Smooth muscle cell (in vitro differentiated cells): Measurements from ENCODE around the gene SPINK4. TPM values are rescaled to one million over a fixed set of nuclear protein-coding genes. Genes with fewer than 3 reads are reported as not detected.

Experiments used
- DNase-seq: peaks from one replicate; lab custom pipeline; 2025; ENCODE audit not compliant: unreplicated experiment; lab: John Stamatoyannopoulos, UW
- H2AFZ ChIP-seq: fragments of 200-600 bp; sonication (generic); 2 replicates; pipeline ENCODE4 v1.6.0; 2016; ENCODE audit warnings: antibody characterized with exemption, low read depth, mild to moderate bottlenecking
- H3F3A ChIP-seq: fragments of 200-600 bp; sonication (generic); 2 replicates; pipeline ENCODE4 v1.6.0; 2017; ENCODE audit warnings: antibody characterized with exemption, low read depth
- H3K27ac ChIP-seq: fragments of 200-600 bp; sonication (generic); 2 replicates; pipeline ENCODE4 v1.5.1; 2016; ENCODE audit warnings: low read depth, mild to moderate bottlenecking
- H3K27me3 ChIP-seq: fragments of 200-600 bp; sonication (generic); 2 replicates; pipeline ENCODE4 v1.6.1; 2016; ENCODE audit warnings: low read depth, mild to moderate bottlenecking
- H3K36me3 ChIP-seq: fragments of 200-600 bp; sonication (generic); 2 replicates; pipeline ENCODE4 v1.5.1; 2016; ENCODE audit warnings: low read depth
- H3K4me1 ChIP-seq: fragments of 200-600 bp; sonication (generic); 2 replicates; pipeline ENCODE4 v1.5.1; 2016; ENCODE audit warnings: low read depth
- H3K4me2 ChIP-seq: fragments of 200-600 bp; sonication (generic); 2 replicates; pipeline ENCODE4 v1.6.0; 2016; ENCODE audit warnings: mild to moderate bottlenecking
- H3K4me3 ChIP-seq: fragments of 200-600 bp; sonication (generic); 2 replicates; pipeline ENCODE4 v1.5.1; 2016; ENCODE audit warnings: mild to moderate bottlenecking
- H3K79me2 ChIP-seq: fragments of 200-600 bp; sonication (generic); 2 replicates; pipeline ENCODE4 v1.6.0; 2016; ENCODE audit warnings: low read depth, mild to moderate bottlenecking
- H3K9ac ChIP-seq: fragments of 200-600 bp; sonication (generic); 2 replicates; pipeline ENCODE4 v1.6.0; 2016; ENCODE audit warnings: low read depth
- H3K9me3 ChIP-seq: fragments of 200-600 bp; sonication (generic); replicated peaks from 2 replicates; pipeline ENCODE4 v1.5.1; 2016; ENCODE audit warnings: low read depth
- H4K20me1 ChIP-seq: fragments of 200-600 bp; sonication (generic); 2 replicates; pipeline ENCODE4 v1.6.0; 2016; ENCODE audit warnings: low read depth
- CTCF ChIP-seq: fragments of 200-600 bp; sonication (generic); IDR thresholded peaks from 2 replicates; pipeline ENCODE4 v1.5.1; 2017; ENCODE audit warnings: borderline replicate concordance, mild to moderate bottlenecking, antibody characterized with exemption; ENCODE audit not compliant: insufficient read depth, poor library complexity, severe bottlenecking
- WGBS: methylation state at CpG from one replicate; pipeline ENCODE4 v1.1.7; 2016; ENCODE audit warnings: low lambda C conversion rate; 5-methylcytosine and 5-hydroxymethylcytosine counted together
- polyA plus RNA-seq: library from polyadenylated mRNA; unstranded; fragments of >200 nt; fragmentation: Nextera tagmentation; extraction: Ambion mirVana; gene quantifications from 2 replicates; pipeline ENCODE4 v1.2.1, GENCODE V29; 2016
- total RNA-seq: library from RNA; depleted of rRNA; stranded (reverse); fragments of >200 nt; gene quantifications from 2 replicates; pipeline ENCODE4 v1.2.3, GENCODE V29; 2014

Gene SPINK4
- total and polyA plus RNA-seq, 2 experiments from 2014 or later, result not detected

- Histone ChIP-seq H3K4me2 (no peak overlapping the region), H3K4me3 (no peak overlapping the region), H4K20me1 (no peaks in the 10 kb centered on the region), H3K9ac (no peak overlapping the region), H3K4me1 (no peaks in the 10 kb centered on the region), H3K36me3 (no peaks in the 10 kb centered on the region), H3K79me2 (no peaks in the 10 kb centered on the region), H3K27me3 (no peaks in the 10 kb centered on the region), H3F3A (no peaks in the 10 kb centered on the region), H2AFZ (no peak overlapping the region), H3K27ac (no peak overlapping the region), H3K9me3 (no peaks in the 10 kb centered on the region)
- DNase-seq, result no peak
- no peak for TF ChIP-seq CTCF
- WGBS, result 94% methylated on average over 9 of the region's 9 CpGs
Observed at GRCh38 chr9:33246269-33246860, 6.4 kb downstream of the SPINK4 start.

GRCh38 chr9:33248606-33249005 lies 8.6 kb downstream of the SPINK4 start:
- TF ChIP-seq CTCF, result no peak
- Histone ChIP-seq H3K27me3 (no peaks in the 10 kb centered on the region), H4K20me1 (no peaks in the 10 kb centered on the region), H3K79me2 (no peaks in the 10 kb centered on the region), H3K4me2 (no peak overlapping the region), H2AFZ (no peak overlapping the region), H3K4me1 (no peaks in the 10 kb centered on the region), H3K9me3 (no peaks in the 10 kb centered on the region), H3K36me3 (no peaks in the 10 kb centered on the region), H3F3A (no peaks in the 10 kb centered on the region), H3K9ac (no peak overlapping the region), H3K4me3 (no peak overlapping the region), H3K27ac (no peak overlapping the region)
- DNase-seq, result no peak
- 98% methylated on average over 3 of the region's 3 CpGs for WGBS

- Histone ChIP-seq H3K4me1 (no peaks in the 10 kb centered on the region), H3K4me3 (no peak overlapping the region), H4K20me1 (no peaks in the 10 kb centered on the region), H3K9me3 (no peaks in the 10 kb centered on the region), H3K4me2 (no peak overlapping the region), H2AFZ (no peak overlapping the region), H3K27me3 (no peaks in the 10 kb centered on the region), H3K79me2 (no peaks in the 10 kb centered on the region), H3F3A (no peaks in the 10 kb centered on the region), H3K9ac (no peak overlapping the region), H3K27ac (no peak overlapping the region), H3K36me3 (no peaks in the 10 kb centered on the region)
- 86% methylated on average over 6 of the region's 6 CpGs for WGBS
- no peak for TF ChIP-seq CTCF
- no peak for DNase-seq
Observed at GRCh38 chr9:33249087-33249658, 9.2 kb downstream of the SPINK4 start.

GRCh38 chr9:33249983-33250382 lies 10.0 kb downstream of the SPINK4 start:
- Histone ChIP-seq H3K36me3 (peaks cover 3% of the 10 kb centered on the region), H4K20me1 (no peaks in the 10 kb centered on the region), H3K9me3 (no peaks in the 10 kb centered on the region), H3K4me2 (no peak overlapping the region), H3K9ac (no peak overlapping the region), H3F3A (no peaks in the 10 kb centered on the region), H3K4me1 (no peaks in the 10 kb centered on the region), H3K27ac (no peak overlapping the region), H3K79me2 (no peaks in the 10 kb centered on the region), H3K4me3 (no peak overlapping the region), H3K27me3 (no peaks in the 10 kb centered on the region), H2AFZ (no peak overlapping the region)
- no peak for DNase-seq
- WGBS, result 100% methylated on average over 2 of the region's 2 CpGs
- TF ChIP-seq CTCF, result no peak
